Mammary epithelial cell (primary cell): ENCODE measurements around the gene PHF3.

Experiments
- EZH2 ChIP-seq: IDR thresholded peaks from 2 replicates; pipeline ENCODE4 v1.6.1; 2012; ENCODE audit warnings: low read length, inconsistent platforms, borderline replicate concordance
- TF ChIP-seq, protein P1 (sequence below), 2 donors: IDR thresholded peaks in 1 of 2; conservative IDR thresholded peaks in 1 of 2; 2 replicates each; pipeline ENCODE4 v1.5.1; 2011 to 2012; ENCODE audit warnings: inconsistent platforms in 2 of 2, low read length in 2 of 2, mild to moderate bottlenecking in 2 of 2, control low read depth in 1 of 2, low read depth in 1 of 2; ENCODE audit not compliant: insufficient read depth in 1 of 2; ENCODE audit errors: extremely low read depth in 1 of 2

GRCh38 chr6:63709148-63709547, 73.5 kb downstream of the PHF3 start:
- TF ChIP-seq, protein P1, sequence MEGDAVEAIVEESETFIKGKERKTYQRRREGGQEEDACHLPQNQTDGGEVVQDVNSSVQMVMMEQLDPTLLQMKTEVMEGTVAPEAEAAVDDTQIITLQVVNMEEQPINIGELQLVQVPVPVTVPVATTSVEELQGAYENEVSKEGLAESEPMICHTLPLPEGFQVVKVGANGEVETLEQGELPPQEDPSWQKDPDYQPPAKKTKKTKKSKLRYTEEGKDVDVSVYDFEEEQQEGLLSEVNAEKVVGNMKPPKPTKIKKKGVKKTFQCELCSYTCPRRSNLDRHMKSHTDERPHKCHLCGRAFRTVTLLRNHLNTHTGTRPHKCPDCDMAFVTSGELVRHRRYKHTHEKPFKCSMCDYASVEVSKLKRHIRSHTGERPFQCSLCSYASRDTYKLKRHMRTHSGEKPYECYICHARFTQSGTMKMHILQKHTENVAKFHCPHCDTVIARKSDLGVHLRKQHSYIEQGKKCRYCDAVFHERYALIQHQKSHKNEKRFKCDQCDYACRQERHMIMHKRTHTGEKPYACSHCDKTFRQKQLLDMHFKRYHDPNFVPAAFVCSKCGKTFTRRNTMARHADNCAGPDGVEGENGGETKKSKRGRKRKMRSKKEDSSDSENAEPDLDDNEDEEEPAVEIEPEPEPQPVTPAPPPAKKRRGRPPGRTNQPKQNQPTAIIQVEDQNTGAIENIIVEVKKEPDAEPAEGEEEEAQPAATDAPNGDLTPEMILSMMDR (conservative IDR thresholded peaks at IDR 0.05 in 1 of 2, IDR thresholded peaks at IDR 0.05 in 1 of 2; ENCODE audit: extremely low read depth in 1 of 2, insufficient read depth in 1 of 2, low read depth in 1 of 2, low read length in 2 of 2), result no peak
- TF ChIP-seq EZH2, result no peak
